A172 (cell line): ENCODE data around the gene GALNT9. TPM values are rescaled to one million over a fixed set of nuclear protein-coding genes. Genes with fewer than 3 reads are reported as not detected.
"Not testable (repeated sequence)": the region's sequence is repeated elsewhere in the genome, so short reads cannot be mapped to it uniquely, and the experiment has no call there.

Experiments used
- DNase-seq: peaks from one replicate; pipeline ENCODE4 v3.0.0-alpha.2; 2015; ENCODE audit warnings: low spot score
- total RNA-seq: library from RNA; depleted of rRNA; stranded (reverse); fragments of >200 nt; shearing (Covaris generic); gene quantifications from 2 replicates; pipeline ENCODE4 v1.2.3, GENCODE V29; 2014

The GALNT9 gene
- total RNA-seq, 1 experiment from 2014 or later = 11.5 TPM

DNA sequence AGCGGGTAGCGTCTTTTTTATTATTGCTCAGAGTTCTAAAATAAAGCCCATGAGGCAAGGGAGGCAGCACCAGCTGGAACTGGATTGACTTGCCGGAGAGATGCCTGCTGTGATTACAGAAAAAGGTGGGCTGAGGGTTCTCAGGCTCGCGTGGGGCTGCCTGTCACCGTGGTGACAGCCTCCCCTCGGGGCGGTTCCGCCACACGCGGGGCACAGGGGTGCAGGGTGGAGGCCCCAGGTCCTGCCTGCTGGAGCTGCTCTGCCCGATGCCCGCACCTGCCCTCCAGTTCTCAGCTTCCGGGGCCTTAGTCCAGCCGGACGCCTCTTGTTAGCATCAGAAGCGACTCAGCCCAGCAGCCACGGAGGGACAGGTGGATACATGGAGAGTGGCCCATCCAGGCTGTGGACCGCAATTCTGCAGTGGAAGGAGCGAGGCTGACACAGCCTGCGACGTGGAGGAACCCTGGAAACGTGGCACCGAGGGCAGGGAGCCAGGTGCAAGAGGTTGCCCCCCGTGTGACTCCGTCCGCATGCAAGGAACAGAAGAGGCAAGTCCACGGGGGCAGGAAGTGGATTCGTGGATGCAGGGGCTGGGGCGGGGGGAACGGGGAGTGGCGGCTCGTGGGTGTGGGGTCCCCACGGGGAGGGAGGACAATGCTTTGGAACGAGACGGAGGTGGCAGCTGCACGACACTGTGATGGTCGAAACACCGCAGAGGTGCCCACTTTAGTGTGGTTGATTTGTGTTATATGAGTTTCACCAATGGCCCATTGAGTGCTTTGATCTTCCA, 79.5 kb downstream of the GALNT9 start:
- DNase-seq = no peak

DNA sequence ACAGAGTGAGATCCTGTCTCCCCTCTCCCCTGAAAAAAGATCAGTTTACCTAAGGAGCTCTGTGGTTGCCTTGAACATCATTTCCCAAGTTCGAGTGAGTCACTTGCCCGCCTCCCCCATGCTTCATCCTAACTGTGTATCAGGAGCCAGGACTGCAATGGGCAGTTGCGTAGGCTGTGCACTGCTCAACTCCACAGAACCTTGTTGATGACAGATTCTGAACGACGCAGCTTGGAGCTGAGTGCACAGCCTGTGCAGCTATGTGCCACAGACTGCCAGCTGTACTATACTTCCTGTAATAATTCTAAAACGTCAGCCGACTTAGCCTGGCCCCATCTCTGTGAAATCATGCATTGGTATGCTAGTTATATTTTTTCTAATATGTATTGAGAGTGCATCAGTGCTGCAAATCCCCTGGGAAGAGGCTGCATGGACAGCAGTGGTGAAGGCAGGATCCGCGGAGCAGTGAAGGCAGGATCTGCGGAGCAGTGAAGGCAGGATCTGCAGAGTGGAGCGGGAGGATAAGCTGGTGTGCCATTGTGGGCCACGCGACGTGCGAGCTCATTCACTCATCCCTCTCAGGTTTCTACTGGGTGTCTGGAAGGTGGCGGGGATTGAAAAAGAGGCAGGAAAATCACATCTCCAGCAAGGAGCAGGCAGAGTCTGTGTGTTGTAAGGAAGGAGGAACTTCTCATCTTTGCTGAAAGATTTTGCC, 80.8 kb downstream of the GALNT9 start:
- DNase-seq = peak; percentile 34

DNA sequence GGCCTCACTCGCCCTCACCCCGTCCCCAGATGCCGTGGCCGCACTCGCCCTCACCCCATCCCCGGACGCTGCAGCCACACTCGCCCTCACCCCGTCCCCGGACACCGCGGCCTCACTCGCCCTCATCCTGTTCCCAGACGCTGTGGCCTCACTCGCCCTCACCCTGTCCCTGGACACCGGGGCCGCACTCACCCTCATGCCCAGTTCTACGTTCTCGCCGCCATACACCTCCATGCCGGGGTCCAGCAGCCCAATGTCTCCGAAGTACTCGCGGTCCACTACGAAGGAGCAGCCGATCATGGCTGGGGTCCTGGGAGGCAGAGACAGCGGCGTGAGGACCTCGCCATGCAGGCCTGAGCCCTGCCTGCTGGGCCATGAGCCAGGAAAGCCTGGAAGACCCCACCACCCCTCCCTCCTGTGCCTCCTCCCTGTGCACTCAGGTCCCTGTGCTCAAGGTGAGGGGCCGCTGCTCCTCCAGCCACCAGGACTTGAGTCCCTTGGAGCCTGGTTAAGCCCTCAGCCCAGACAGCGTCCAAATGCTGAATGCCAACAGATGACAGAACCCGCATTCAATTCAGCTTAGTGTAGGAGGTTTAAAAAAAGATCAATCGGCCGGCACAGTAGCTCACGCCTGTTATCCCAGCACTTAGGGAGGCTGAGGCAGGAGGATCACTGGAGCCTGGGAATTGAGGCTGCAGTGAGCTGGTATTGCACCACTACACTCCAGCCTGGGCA, 81.5 kb downstream of the GALNT9 start:
- no peak for DNase-seq

DNA sequence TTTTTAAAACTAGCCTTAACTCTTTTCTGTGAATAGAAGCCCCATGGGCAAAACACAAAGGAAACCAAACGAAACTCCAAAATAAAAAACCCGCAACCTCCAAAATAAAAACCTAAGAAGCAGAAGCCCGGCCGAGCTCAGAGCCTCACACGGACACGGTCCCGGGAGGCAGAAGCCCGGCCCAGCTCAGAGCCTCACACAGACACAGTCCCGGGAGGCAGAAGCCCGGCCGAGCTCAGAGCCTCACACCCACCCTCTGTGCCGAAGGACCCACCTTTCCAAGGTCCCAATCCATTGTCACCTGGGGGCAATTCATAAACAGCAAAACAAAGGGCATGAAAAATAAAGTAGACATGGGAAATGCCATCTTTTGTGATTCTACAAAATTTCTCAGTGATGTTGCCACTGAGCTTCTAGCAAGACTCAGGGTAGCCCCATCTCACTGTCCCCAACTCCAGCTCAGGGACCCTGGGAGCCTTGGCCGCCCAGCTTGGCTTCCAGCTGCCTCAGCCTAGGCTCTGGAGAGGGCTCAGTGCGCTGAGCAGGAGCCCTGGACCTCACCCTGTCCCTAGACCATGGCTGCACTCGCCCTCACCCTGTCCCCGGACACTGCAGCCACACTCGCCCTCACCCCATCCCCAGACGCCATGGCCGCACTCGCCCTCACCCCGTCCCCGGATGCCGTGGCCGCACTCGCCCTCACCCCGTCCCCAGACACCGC, 82.2 kb downstream of the GALNT9 start:
- no peak for DNase-seq

DNA sequence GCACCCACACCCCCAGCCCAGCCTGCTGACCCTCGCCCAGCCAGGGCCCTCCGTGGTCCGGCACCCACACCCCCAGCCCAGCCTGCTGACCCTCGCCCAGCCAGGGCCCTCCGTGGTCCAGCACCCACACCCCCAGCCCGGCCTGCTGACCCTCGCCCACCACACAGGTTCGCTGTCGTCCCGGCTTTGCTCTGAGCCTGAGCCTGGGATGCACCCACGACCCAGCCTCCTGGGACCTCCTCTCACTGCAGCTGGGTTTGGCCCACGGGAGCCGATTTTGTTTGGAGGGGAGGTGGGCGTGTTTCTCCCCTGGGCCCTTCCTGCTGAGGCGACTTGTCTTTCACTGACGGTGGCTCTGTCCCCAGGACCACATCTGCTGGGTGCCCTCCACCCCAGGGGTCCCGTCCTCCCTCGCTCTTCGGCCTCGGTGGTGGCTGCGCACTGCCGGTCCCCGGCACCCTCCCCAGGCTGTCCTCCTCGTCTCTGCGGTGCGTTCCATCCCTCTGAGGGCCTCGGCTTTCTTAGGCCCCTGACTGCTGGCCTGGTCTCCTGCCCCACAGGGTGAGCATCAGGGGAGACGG, 83.8 kb downstream of the GALNT9 start:
- DNase-seq = no peak

DNA sequence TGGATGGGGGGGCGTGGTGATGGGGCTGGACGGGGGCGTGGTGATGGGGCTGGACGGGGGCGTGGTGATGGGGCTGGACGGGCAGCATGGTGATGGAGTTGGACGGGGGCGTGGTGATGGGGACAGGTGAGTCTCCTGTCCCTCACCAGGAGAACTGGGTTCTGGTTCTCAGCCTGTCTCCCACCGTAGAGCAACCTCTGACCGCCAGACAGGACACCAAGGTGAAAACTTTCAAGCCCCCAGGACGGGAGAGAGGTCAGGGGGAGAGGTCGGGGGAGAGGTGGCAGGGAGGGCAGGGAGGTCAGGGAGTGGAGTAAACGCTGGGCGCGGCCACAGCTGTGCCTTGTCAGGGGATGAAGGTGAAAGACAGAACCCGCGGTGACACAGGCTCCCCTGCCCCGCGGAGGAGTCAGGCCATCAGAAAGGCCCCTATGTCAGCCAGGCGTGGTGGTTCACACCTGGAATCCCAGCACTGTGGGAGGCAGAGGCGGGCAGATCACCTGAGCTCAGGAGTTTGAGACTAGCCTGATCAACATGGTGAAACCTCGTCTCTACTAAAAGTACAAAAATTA, 84.6 kb downstream of the GALNT9 start:
- no peak for DNase-seq

DNA sequence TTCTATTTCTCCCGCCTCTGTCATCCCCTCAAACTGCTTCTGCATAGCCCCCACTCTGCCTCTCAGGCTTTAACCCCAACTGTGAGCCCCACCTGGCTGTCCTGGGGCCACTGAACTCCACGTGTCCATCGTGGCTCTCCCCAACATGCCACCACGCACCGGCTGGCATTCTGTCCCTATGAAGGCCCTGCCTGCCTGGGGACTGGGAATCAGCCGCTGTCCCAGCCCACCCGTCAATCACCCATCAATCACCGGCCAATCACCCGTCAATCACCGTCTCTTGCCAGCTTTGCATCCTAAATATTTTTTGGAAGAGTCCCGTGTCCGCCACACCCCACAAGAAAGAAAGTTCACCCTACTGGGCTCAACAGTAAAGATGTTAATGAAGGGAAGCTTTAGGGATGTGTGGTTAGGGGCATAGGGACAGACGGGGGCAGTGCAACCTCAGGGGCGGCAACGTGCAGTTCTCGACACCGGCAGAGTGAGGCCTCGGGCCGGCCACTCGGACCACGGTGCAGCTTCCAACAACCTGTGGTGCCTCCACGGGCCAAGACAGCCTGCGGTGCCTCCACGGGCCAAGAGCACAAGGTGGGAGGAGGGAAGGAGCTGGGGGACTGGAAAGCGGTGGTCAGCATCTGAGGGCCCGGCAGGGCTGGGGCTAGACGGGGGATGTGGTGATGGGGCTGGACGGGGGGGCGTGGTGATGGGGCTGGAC, 85.6 kb downstream of the GALNT9 start:
- no peak for DNase-seq

DNA sequence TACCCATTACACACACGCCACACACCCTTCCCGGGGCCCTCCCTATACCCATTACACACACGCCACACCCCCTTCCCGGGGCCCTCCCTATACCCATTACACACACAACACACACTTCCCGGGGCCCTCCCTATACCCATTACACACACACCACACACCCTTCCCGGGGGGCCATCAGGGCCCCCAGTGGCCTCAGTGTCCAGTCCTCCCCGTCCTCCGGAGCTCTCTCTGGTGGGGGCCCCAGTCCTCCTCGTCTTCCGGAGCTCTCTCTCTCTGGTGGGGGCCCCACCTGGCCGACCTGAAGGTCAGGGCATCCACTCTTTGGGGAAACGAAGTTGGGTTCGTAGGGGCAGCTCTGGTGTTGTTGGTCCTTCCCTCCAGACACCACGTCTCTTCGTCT, 86.2 kb downstream of the GALNT9 start:
- DNase-seq = not testable (repeated sequence)

DNA sequence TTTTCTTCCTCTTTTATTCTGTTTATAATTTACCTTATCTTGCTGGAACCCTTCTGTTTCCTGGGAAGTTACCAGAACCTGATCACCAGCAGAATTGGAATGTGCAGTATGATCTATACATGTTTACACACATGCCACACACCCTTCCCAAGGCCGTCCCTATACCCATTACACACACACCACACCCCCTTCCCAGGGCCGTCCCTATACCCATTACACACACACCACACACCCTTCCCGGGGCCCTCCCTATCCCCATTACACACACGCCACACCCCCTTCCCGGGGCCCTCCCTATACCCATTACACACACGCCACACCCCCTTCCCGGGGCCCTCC, 88.8 kb downstream of the GALNT9 start:
- DNase-seq = not testable (repeated sequence)

DNA sequence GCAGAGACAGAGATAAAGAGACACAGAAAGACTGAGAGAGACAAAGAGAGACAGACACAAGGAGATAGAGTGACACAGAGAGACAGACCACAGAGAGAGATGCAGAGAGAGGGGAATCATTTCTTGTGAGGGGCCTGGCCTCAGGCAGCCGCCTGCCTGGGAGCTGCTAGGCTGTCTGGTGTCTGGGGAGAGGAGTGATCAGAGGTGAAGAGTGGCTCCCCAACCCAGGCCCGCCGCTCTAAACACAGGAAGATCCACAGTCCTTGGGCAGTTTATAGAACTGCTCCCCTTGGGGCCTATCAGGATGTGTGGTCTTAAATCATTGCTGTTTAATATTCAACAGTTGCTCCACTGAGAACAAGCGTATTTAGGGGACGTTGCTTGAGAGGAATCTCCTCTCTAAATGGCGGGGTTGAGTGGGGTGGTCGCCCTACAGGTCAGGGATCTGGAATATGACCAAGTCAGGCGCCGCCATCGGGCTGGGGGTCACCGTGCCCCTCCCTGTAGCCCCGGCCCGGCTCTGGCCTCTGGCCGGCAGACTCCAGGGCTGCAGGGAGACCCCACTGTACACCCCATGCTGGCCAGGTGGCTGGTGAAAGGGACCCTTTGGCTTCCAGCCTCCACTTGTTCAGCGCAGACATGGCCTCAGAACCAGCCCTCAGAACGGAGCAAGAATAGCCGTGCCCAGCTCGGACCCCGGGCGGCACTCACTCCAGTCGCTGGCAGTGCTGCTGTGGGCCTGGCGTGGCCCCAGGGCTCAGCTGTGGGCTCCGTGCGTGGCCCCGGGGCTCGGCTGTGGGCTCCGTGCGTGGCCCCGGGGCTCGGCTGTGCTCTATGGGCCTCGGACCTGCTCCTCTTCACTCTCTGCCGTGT, 89.4 kb downstream of the GALNT9 start:
- no peak for DNase-seq

DNA sequence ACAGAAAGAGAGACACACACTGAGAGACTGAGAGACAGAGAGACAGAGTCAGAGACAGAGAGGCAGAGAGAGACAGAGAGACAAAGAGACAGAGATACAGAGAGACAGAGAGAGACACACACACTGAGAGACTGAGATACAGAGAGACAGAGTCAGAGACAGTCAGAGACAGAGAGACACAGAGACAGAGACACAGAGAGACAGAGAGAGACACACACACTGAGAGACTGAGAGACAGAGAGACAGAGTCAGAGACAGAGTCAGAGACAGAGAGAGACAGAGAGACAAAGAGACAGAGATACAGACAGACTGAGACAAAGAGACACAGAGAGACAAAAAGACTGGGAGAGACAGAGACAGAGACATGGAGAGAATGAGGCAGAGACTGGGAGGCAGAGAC, 90.0 kb downstream of the GALNT9 start:
- DNase-seq = no peak

DNA sequence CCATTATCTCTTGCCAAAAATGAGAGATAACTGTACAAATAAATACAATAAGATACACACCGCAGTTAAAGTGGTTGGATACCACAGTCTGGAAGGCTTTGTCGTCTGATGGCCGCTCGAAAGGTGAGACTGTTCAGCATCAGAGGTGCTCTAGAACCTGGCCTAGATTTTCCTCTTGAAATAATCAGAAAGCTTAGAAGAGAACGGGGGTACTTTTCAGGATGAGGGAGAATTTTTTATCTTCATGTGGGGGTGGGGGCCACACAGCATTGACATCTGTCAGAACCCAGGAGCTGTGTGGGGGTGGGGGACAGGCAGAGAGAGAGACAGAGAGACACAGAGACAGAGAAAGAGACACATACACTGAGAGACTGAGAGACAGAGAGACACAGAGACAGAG, 90.5 kb downstream of the GALNT9 start:
- no peak for DNase-seq

DNA sequence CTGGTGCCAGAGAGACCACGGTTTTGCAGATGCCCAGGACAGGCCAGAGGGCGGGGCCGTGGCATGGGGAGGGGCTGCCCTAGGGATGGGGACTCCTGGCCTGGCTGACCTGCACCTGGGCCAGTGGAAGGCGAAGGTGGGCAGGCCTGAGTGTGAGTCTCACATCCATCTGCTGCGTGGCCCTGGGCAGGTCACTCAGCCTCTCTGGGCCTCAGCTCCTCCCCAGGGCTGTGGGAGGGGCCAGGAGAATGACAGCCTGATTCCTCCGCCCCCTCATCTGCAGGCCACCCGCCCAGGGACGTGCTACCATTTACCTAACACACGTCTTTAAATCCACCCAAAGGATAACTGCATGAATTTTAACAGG, 90.9 kb downstream of the GALNT9 start:
- DNase-seq = peak; percentile 8

DNA sequence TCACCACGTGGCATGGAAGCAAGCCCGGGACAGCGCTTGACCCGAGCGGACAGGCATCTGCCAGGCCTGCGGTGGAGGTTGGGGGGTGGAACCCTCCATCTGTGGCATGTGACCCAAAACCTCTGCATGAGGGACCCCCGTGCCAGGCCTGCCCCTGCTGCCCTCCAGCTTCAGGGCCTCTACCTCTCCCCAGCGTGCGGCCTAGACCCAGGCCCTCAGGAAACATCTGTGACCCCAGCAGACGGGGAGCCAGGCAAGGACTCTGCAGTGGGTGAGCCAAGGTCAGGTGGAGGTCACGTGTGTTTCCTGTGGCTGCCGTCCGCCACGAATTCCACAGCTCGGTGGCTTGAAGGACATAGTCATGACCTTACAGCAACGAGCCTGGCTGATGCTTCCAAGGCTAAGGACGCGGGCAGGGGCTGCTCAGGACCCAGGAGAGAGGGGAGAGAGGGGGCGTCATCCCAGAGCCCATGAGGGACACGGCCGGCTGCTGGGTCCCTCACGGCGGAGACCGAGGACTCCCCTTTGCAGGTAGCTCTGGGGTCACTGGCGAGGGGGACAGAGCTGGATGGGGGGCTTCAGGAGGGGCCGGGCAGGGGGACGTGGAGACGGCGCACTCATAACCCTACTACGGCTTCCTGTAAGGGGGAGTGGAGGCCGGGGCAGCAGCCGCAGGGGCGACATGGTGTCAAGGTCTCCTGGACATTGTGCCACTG, 91.5 kb downstream of the GALNT9 start:
- DNase-seq = no peak

DNA sequence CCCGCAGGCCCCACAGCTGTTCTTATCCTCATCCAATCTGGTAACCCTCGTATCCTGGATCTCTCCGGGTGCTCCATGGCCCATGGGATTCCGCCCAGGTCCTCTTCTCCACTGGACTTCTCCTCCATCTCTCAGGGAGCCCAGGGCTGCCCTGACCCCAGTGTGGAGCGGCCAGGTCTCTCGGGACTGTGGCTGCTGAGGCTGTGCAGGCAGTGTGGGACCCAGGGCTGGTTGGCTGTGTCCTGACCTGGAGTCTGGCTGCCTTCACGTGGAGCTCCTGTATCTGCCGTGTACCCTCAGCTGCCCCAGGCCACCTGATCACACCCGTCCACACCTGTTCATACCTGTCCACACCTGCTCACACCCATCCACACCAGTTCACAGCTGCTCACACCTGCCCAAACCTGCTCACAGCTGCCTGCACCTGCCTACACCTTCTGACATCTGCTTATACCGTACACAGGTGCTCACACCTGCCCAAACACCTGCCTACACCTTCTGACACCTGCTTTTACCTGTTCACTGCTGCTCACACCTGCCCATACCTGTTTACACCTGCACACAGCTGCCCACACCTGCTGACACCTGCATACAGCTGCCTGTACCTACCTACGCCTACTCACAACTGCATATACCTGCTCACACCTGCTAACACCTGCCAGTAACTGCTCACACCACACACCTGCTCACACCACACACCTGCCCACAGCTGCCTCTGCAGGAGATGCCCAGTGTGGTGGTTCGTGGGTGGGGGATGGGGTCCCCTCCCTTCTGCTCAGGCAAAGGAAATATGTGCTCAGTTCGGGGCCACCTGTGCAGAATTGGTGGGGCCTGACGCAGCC, 92.2 kb downstream of the GALNT9 start:
- no peak for DNase-seq

DNA sequence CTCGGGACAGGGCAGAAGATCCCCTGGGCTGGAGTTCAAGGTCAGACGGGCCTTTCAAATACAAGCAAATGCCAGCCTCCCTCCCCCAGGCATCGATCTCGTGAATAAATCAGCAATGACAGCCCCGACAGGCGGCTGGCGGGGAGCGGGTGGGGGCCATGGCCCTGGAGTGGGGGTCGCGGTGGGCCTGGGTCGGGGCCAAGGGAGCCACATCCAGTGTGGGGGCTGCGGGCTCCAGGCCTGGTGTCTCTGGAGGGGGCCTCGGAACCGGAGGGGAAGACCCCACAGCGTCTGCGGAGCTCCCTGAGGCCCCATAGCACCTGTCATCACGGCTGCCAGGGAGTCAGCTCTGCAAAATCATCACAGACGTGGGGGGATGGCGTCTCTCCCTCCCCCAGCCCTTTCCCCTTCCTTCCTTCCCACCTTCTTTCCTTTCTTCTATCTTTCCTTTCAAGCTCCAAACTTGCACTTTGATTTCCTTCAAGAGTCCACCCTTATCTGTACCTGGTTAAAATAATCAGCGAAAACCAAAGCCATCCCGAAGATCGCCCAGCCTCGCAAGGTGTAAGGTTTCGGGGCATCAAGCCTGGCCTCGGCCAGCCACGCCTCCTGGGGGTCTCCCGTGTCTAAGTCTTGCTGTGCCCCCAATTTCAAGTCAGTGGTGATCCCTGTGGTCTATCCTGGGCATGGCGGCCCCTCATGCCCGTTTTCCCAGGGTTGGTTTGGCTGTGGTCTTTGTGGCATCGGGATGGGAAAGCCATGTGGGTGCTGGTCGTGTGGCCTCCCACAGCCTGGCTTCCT, 93.1 kb downstream of the GALNT9 start:
- no peak for DNase-seq

DNA sequence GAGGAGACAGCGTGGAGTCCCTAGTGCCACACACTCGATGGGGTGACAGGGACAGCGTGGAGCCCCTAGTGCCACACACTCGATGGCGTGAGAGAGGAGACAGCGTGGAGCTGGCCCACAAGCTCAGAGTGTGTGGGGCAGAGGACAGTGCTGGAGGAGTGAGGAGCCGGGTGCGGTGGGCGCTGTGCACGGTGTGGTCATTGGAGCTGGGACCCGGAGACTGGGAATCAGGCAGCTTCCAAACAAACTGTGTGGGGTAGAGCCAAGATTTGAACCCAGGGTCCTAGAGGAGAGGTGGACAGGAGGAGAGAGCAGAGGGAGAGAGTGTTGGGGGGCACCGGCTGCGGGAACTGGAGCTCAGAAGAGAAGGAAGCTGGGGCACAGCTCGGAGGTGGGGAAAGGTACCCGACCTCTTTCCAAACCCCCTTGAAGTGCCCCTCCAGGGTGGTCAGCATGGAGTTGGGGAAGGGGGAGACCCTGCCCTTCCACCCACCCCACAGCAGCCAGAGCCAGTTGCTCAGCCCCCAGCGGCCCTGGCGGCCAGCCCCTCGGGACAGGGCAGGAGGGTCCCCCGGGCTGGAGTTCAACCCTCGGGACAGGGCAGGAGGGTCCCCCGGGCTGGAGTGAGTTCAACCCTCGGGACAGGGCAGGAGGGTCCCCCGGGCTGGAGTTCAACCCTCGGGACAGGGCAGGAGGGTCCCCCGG, 94.1 kb downstream of the GALNT9 start:
- DNase-seq = no peak
